GM18502 (cell line): ENCODE data around the gene ATCAY.
"Not testable (repeated sequence)": the region's sequence is repeated elsewhere in the genome, so short reads cannot be mapped to it uniquely, and the experiment has no call there.

ENCODE experiments used
- ATAC-seq: cut with Tn5 transposase; IDR thresholded peaks from one replicate; pipeline ENCODE4 v1.9.1; 2021; ENCODE audit warnings: mild to moderate bottlenecking; ENCODE audit not compliant: unreplicated experiment, poor library complexity

The ATCAY gene

GRCh38 chr19:3967983-3968382 is 87.5 kb downstream of the ATCAY start:
- ATAC-seq: not testable (repeated sequence)

GRCh38 chr19:3968556-3969434 is 88.3 kb downstream of the ATCAY start:
- no peak for ATAC-seq

- no peak for ATAC-seq
These were observed 89.2 kb downstream of the ATCAY start for GRCh38 chr19:3969435-3970312.

- no peak for ATAC-seq
These were observed 89.9 kb downstream of the ATCAY start for GRCh38 chr19:3970313-3970807.

- ATAC-seq: peak; percentile 93
These were observed 90.5 kb downstream of the ATCAY start, which contains the start of gene DAPK3 for GRCh38 chr19:3970808-3971598. TSS of gene DAPK3 (minus strand) at chr19:3971099. CDS start at chr19:3969735, 1,364 bp downstream.

- ATAC-seq: no peak
These were observed 94.7 kb downstream of the ATCAY start for GRCh38 chr19:3975144-3975543.

GRCh38 chr19:3975637-3976087 is 95.2 kb downstream of the ATCAY start:
- no peak for ATAC-seq

GRCh38 chr19:3976495-3977241 is 96.2 kb downstream of the ATCAY start:
- no peak for ATAC-seq
